Keratinocyte (primary cell): ENCODE measurements around the gene PAM16.

ENCODE experiments used
- EZH2 ChIP-seq: IDR thresholded peaks from one replicate; pipeline ENCODE4 v1.6.1; 2012; ENCODE audit warnings: inconsistent platforms, mild to moderate bottlenecking, low read length, moderate library complexity
- TF ChIP-seq, protein P1 (sequence below), 3 experiments: IDR thresholded peaks in 1 of 3; conservative IDR thresholded peaks in 1 of 3; optimal IDR thresholded peaks in 1 of 3; 2 replicates in 2 of 3; 3 replicates in 1 of 3; pipeline versions ENCODE3 to v1.5.1; 2011; ENCODE audit warnings: low read length in 3 of 3, mild to moderate bottlenecking in 3 of 3, moderate library complexity in 2 of 3, control low read depth in 1 of 3, inconsistent platforms in 1 of 3; ENCODE audit not compliant: insufficient read depth in 2 of 3; ENCODE audit errors: extremely low read depth in 1 of 3

GRCh38 chr16:4385789-4386450, 34.8 kb upstream of the PAM16 start:
- TF ChIP-seq, protein P1, sequence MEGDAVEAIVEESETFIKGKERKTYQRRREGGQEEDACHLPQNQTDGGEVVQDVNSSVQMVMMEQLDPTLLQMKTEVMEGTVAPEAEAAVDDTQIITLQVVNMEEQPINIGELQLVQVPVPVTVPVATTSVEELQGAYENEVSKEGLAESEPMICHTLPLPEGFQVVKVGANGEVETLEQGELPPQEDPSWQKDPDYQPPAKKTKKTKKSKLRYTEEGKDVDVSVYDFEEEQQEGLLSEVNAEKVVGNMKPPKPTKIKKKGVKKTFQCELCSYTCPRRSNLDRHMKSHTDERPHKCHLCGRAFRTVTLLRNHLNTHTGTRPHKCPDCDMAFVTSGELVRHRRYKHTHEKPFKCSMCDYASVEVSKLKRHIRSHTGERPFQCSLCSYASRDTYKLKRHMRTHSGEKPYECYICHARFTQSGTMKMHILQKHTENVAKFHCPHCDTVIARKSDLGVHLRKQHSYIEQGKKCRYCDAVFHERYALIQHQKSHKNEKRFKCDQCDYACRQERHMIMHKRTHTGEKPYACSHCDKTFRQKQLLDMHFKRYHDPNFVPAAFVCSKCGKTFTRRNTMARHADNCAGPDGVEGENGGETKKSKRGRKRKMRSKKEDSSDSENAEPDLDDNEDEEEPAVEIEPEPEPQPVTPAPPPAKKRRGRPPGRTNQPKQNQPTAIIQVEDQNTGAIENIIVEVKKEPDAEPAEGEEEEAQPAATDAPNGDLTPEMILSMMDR (optimal IDR thresholded peaks at IDR 0.05 in 1 of 3, IDR thresholded peaks at IDR 0.05 in 1 of 3, conservative IDR thresholded peaks at IDR 0.05 in 1 of 3; ENCODE audit: extremely low read depth in 1 of 3, insufficient read depth in 2 of 3, low read length in 3 of 3): no peak
- TF ChIP-seq EZH2: no peak
